HG03558 (cell line): ENCODE data around the gene KLF11.
"Not testable (repeated sequence)": the region's sequence is repeated elsewhere in the genome, so short reads cannot be mapped to it uniquely, and the experiment has no call there.

Experiments
- ATAC-seq: cut with Tn5 transposase; IDR thresholded peaks from one replicate; pipeline ENCODE4 v1.9.1; 2021; ENCODE audit warnings: moderate number of reproducible peaks; ENCODE audit not compliant: unreplicated experiment; ENCODE audit errors: extremely low read depth

The KLF11 gene

GRCh38 chr2:10008809-10009176 lies 34.6 kb upstream of the KLF11 start:
- no peak for ATAC-seq

GRCh38 chr2:10009271-10009810 lies 34.0 kb upstream of the KLF11 start:
- no peak for ATAC-seq

GRCh38 chr2:10009811-10010781 lies 33.3 kb upstream of the KLF11 start:
- no peak for ATAC-seq

- not testable (repeated sequence) for ATAC-seq
These were observed 32.3 kb upstream of the KLF11 start for GRCh38 chr2:10010861-10011605.

- ATAC-seq = not testable (repeated sequence)
These were observed 31.6 kb upstream of the KLF11 start for GRCh38 chr2:10011606-10012325.

- ATAC-seq = not testable (repeated sequence)
These were observed 30.9 kb upstream of the KLF11 start for GRCh38 chr2:10012366-10012962.

GRCh38 chr2:10012963-10013461 lies 30.3 kb upstream of the KLF11 start:
- no peak for ATAC-seq

- not testable (repeated sequence) for ATAC-seq
These were observed 29.5 kb upstream of the KLF11 start for GRCh38 chr2:10013651-10014417.

- ATAC-seq = no peak
These were observed 28.7 kb upstream of the KLF11 start for GRCh38 chr2:10014418-10015190.

GRCh38 chr2:10015376-10015989 lies 27.9 kb upstream of the KLF11 start:
- ATAC-seq = not testable (repeated sequence)

GRCh38 chr2:10016001-10016801 lies 27.1 kb upstream of the KLF11 start:
- no peak for ATAC-seq

GRCh38 chr2:10016802-10017258 lies 26.5 kb upstream of the KLF11 start:
- ATAC-seq = no peak

- no peak for ATAC-seq
These were observed 25.9 kb upstream of the KLF11 start for GRCh38 chr2:10017313-10017941.

GRCh38 chr2:10019174-10019573 lies 24.2 kb upstream of the KLF11 start:
- ATAC-seq = no peak

GRCh38 chr2:10019602-10020400 lies 23.5 kb upstream of the KLF11 start:
- no peak for ATAC-seq

GRCh38 chr2:10022041-10022421 lies 21.3 kb upstream of the KLF11 start:
- ATAC-seq = no peak
